B cell (primary cell): Measurements from ENCODE around the gene DACH1.

Experiments used
- CTCF ChIP-seq: fragments of 200-600 bp; IDR thresholded peaks from one replicate; pipeline ENCODE4 v1.8.0; 2022; ENCODE audit warnings: antibody characterized with exemption, mild to moderate bottlenecking
- EZH2 ChIP-seq: IDR thresholded peaks from 2 replicates; pipeline ENCODE4 v1.6.1; 2012; ENCODE audit warnings: borderline replicate concordance, low read depth, mild to moderate bottlenecking, moderate library complexity, low read length; ENCODE audit not compliant: insufficient read depth, poor library complexity, severe bottlenecking

- no peak for TF ChIP-seq EZH2
- no peak for TF ChIP-seq CTCF
Measured at GRCh38 chr13:71493189-71493588, 373.8 kb downstream of the DACH1 start.
